Muscle of leg (tissue), 11 donors: Measurements from ENCODE around the gene HAT1. TPM values are rescaled to one million over a fixed set of nuclear protein-coding genes. Genes with fewer than 3 reads are reported as not detected.
"Not testable (repeated sequence)": the region's sequence is repeated elsewhere in the genome, so short reads cannot be mapped to it uniquely, and the experiment has no call there.

ENCODE experiments used
- DNase-seq: peaks from one replicate; pipeline ENCODE4 v3.0.0; 2013
- H3K27ac ChIP-seq: one replicate; pipeline ENCODE4 v1.5.1; 2013; ENCODE audit warnings: mild to moderate bottlenecking, low read length, control low read depth
- H3K27me3 ChIP-seq: one replicate; pipeline ENCODE4 v1.6.1; 2013; ENCODE audit warnings: low read length; ENCODE audit not compliant: control insufficient read depth, insufficient read depth
- H3K36me3 ChIP-seq: one replicate; pipeline ENCODE4 v1.6.1; 2013; ENCODE audit warnings: low read length; ENCODE audit not compliant: control insufficient read depth, insufficient read depth
- H3K4me1 ChIP-seq: one replicate; pipeline ENCODE4 v1.6.1; 2013; ENCODE audit warnings: low read length; ENCODE audit not compliant: control insufficient read depth, insufficient read depth
- H3K4me3 ChIP-seq: one replicate; pipeline ENCODE4 v1.5.1; 2013; ENCODE audit warnings: low read length, control low read depth
- H3K9me3 ChIP-seq: replicated peaks from 2 replicates; pipeline ENCODE4 v1.6.1; 2013; ENCODE audit warnings: low read depth, low read length; ENCODE audit not compliant: control insufficient read depth
- WGBS: methylation state at CpG from one replicate; pipeline ENCODE4 v1.1.5; 2013; ENCODE audit warnings: missing lambda C conversion rate; ENCODE audit not compliant: insufficient coverage; 5-methylcytosine and 5-hydroxymethylcytosine counted together
- polyA plus RNA-seq, 8 donors: library from polyadenylated mRNA; unstranded; fragments of 120-200 nt; gene quantifications; one replicate each; pipeline versions ENCODE4 v1.2.1 to v1.2.3, GENCODE V29; 2013; ENCODE audit warnings: inconsistent platforms in 1 of 8, low replicate concordance in 1 of 8; ENCODE audit not compliant: insufficient read length in 8 of 8, insufficient read depth in 1 of 8
- total RNA-seq: library from RNA; stranded (reverse); fragments of 120-200 nt; gene quantifications from one replicate; pipeline ENCODE4 v1.2.4, GENCODE V29; 2013

The HAT1 gene
- total and polyA plus RNA-seq, 9 donors, result 28.3 to 45.1 (median 39.1) TPM

GRCh38 chr2:171889333-171889732 lies 32.9 kb upstream of the HAT1 start:
- H3K4me1 ChIP-seq, result no peaks in the 10 kb centered on the region
- no peak overlapping the region for H3K27ac ChIP-seq
- DNase-seq, result no peak
- H3K36me3 ChIP-seq, result peaks cover 2% of the 10 kb centered on the region
- H3K4me3 ChIP-seq, result no peak overlapping the region
- H3K27me3 ChIP-seq, result no peaks in the 10 kb centered on the region
- 100% methylated on average over 2 of the region's 2 CpGs for WGBS
- H3K9me3 ChIP-seq, result no peaks in the 10 kb centered on the region

- H3K27ac ChIP-seq, result no peak overlapping the region
- H3K36me3 ChIP-seq, result peaks cover 2% of the 10 kb centered on the region
- WGBS, result no CpG with 5 or more reads among the region's 1 CpG
These were observed 32.5 kb upstream of the HAT1 start for GRCh38 chr2:171889808-171890207.

GRCh38 chr2:171893196-171893823 lies 29.0 kb upstream of the HAT1 start:
- Histone ChIP-seq H3K27ac (peak overlapping the region; percentile 87), H3K4me1 (no peaks in the 10 kb centered on the region), H3K9me3 (peaks cover under 1% of the 10 kb centered on the region), H3K36me3 (peaks cover 2% of the 10 kb centered on the region), H3K4me3 (peak overlapping the region; percentile 82), H3K27me3 (no peaks in the 10 kb centered on the region)
- WGBS, result 11% methylated on average over 4 of the region's 7 CpGs
- DNase-seq, result peak; percentile 16

More at GRCh38 chr2:171889808-171890207, 32.5 kb upstream of the HAT1 start:
- Histone ChIP-seq H3K4me1 (no peaks in the 10 kb centered on the region), H3K27me3 (no peaks in the 10 kb centered on the region), H3K4me3 (no peak overlapping the region), H3K9me3 (no peaks in the 10 kb centered on the region)
- no peak for DNase-seq

GRCh38 chr2:171893824-171894611 lies 28.2 kb upstream of the HAT1 start, which contains the start of gene SLC25A12:
Gene SLC25A12 (minus strand): TSS chr2:171894244. CDS start chr2:171894214, 30 bp downstream.
- peaks cover 2% of the 10 kb centered on the region for H3K9me3 ChIP-seq
- H3K27ac ChIP-seq, result peak within 1 kb of the TSS; percentile 87
- peak; percentile 95 for DNase-seq
- under 1% methylated on average over 60 of the region's 63 CpGs for WGBS
- no peaks in the 10 kb centered on the region for H3K4me1 ChIP-seq
- no peaks in the 10 kb centered on the region for H3K27me3 ChIP-seq
- H3K36me3 ChIP-seq, result peaks cover 2% of the 10 kb centered on the region
- peak within 1 kb of the TSS; percentile 82 for H3K4me3 ChIP-seq

GRCh38 chr2:171894612-171894947 lies 27.7 kb upstream of the HAT1 start:
- H3K9me3 ChIP-seq, result peaks cover 2% of the 10 kb centered on the region
- H3K27ac ChIP-seq, result peak overlapping the region; percentile 65
- no CpG with 5 or more reads among the region's 10 CpGs for WGBS
- no peak for DNase-seq
- H3K4me1 ChIP-seq, result no peaks in the 10 kb centered on the region
- peak overlapping the region; percentile 82 for H3K4me3 ChIP-seq
- peaks cover 2% of the 10 kb centered on the region for H3K36me3 ChIP-seq
- no peaks in the 10 kb centered on the region for H3K27me3 ChIP-seq

- peak; percentile 67 for DNase-seq
- no peak overlapping the region for H3K4me3 ChIP-seq
- H3K9me3 ChIP-seq, result peaks cover 2% of the 10 kb centered on the region
- no peak overlapping the region for H3K27ac ChIP-seq
- H3K4me1 ChIP-seq, result no peaks in the 10 kb centered on the region
- no CpG with 5 or more reads among the region's 1 CpG for WGBS
- no peaks in the 10 kb centered on the region for H3K27me3 ChIP-seq
- H3K36me3 ChIP-seq, result no peaks in the 10 kb centered on the region
These were observed 26.5 kb upstream of the HAT1 start for GRCh38 chr2:171895786-171896185.

GRCh38 chr2:171899623-171900282 lies 22.5 kb upstream of the HAT1 start:
- H3K4me1 ChIP-seq, H3K27ac ChIP-seq, H3K27me3 ChIP-seq, H3K4me3 ChIP-seq, H3K36me3 ChIP-seq, H3K9me3 ChIP-seq, DNase-seq: not testable (repeated sequence)
- WGBS, result 96% methylated on average over 23 of the region's 58 CpGs

- Histone ChIP-seq H3K4me1 (no peaks in the 10 kb centered on the region), H3K9me3 (peaks cover 2% of the 10 kb centered on the region), H3K27me3 (no peaks in the 10 kb centered on the region), H3K36me3 (no peaks in the 10 kb centered on the region), H3K27ac (no peak overlapping the region), H3K4me3 (no peak overlapping the region)
- DNase-seq, result no peak
- WGBS, result 33% methylated on average over 1 of the region's 2 CpGs
These were observed 19.3 kb upstream of the HAT1 start for GRCh38 chr2:171902840-171903420.

- Histone ChIP-seq H3K9me3 (no peaks in the 10 kb centered on the region), H3K4me1 (no peaks in the 10 kb centered on the region), H3K36me3 (no peaks in the 10 kb centered on the region), H3K27me3 (no peaks in the 10 kb centered on the region), H3K4me3 (no peak overlapping the region), H3K27ac (no peak overlapping the region)
- WGBS, result no CpG with 5 or more reads among the region's 1 CpG
- DNase-seq, result no peak
These were observed 14.0 kb upstream of the HAT1 start for GRCh38 chr2:171908235-171908634.

- H3K27me3 ChIP-seq, result no peaks in the 10 kb centered on the region
- no peaks in the 10 kb centered on the region for H3K36me3 ChIP-seq
- DNase-seq, result no peak
- H3K4me3 ChIP-seq, result no peak overlapping the region
- no peaks in the 10 kb centered on the region for H3K9me3 ChIP-seq
- no peak overlapping the region for H3K27ac ChIP-seq
- no CpG with 5 or more reads among the region's 3 CpGs for WGBS
- H3K4me1 ChIP-seq, result no peaks in the 10 kb centered on the region
These were observed 13.0 kb upstream of the HAT1 start for GRCh38 chr2:171909266-171909665.
